BLaER1 (cell line): ENCODE data around the gene SMYD3.

Experiments
- H3K27ac ChIP-seq: shearing (Covaris generic); formaldehyde crosslinking; 2 replicates; pipeline ENCODE4 v1.8.1; 2022
- H3K27me3 ChIP-seq: shearing (Covaris generic); formaldehyde crosslinking; 2 replicates; pipeline ENCODE4 v1.8.1; 2022
- H3K36me3 ChIP-seq: shearing (Covaris generic); formaldehyde crosslinking; 2 replicates; pipeline ENCODE4 v1.8.1; 2022
- H3K4me1 ChIP-seq: shearing (Covaris generic); formaldehyde crosslinking; 2 replicates; pipeline ENCODE4 v1.8.1; 2022
- H3K4me2 ChIP-seq: shearing (Covaris generic); formaldehyde crosslinking; 2 replicates; pipeline ENCODE4 v1.8.1; 2022
- H3K4me3 ChIP-seq: shearing (Covaris generic); formaldehyde crosslinking; 2 replicates; pipeline ENCODE4 v1.8.1; 2022
- H3K9ac ChIP-seq: shearing (Covaris generic); formaldehyde crosslinking; 2 replicates; pipeline ENCODE4 v1.8.1; 2022
- H3K9me3 ChIP-seq: shearing (Covaris generic); formaldehyde crosslinking; 2 replicates; pipeline ENCODE4 v1.8.1; 2022
- H4K20me1 ChIP-seq: shearing (Covaris generic); formaldehyde crosslinking; 2 replicates; pipeline ENCODE4 v1.8.1; 2022
- Cebpa-rat ChIP-seq: shearing (Covaris generic); IDR thresholded peaks from 2 replicates; pipeline ENCODE4 v1.8.1; 2022

The SMYD3 gene

GRCh38 chr1:245931450-245931849, 575.6 kb downstream of the SMYD3 start:
- no peaks in the 10 kb centered on the region for H4K20me1 ChIP-seq
- H3K4me1 ChIP-seq, result no peaks in the 10 kb centered on the region
- H3K9ac ChIP-seq, result no peak overlapping the region

GRCh38 chr1:245929224-245929623, 577.9 kb downstream of the SMYD3 start:
- H3K36me3 ChIP-seq, result peaks cover 9% of the 10 kb centered on the region; the same call in 1 of the 2 replicates
- no peak overlapping the region for H3K27ac ChIP-seq
- H3K9me3 ChIP-seq, result no peaks in the 10 kb centered on the region
- no peaks in the 10 kb centered on the region for H4K20me1 ChIP-seq
- no peaks in the 10 kb centered on the region for H3K27me3 ChIP-seq
- no peak for TF ChIP-seq Cebpa-rat
- H3K4me3 ChIP-seq, result no peak overlapping the region
- no peak overlapping the region for H3K4me2 ChIP-seq
- H3K9ac ChIP-seq, result no peak overlapping the region
- no peaks in the 10 kb centered on the region for H3K4me1 ChIP-seq

More at GRCh38 chr1:245931450-245931849, 575.6 kb downstream of the SMYD3 start:
- Histone ChIP-seq H3K27me3 (no peaks in the 10 kb centered on the region), H3K27ac (no peak overlapping the region), H3K4me3 (no peak overlapping the region), H3K4me2 (no peak overlapping the region), H3K36me3 (peaks cover 9% of the 10 kb centered on the region; the same call in 1 of the 2 replicates), H3K9me3 (no peaks in the 10 kb centered on the region)
- TF ChIP-seq Cebpa-rat, result no peak

GRCh38 chr1:245926888-245927287, 580.2 kb downstream of the SMYD3 start:
- no peak overlapping the region for H3K4me2 ChIP-seq
- no peak for TF ChIP-seq Cebpa-rat
- H3K9ac ChIP-seq, result no peak overlapping the region
- H4K20me1 ChIP-seq, result no peaks in the 10 kb centered on the region
- H3K4me1 ChIP-seq, result no peaks in the 10 kb centered on the region
- peaks cover 9% of the 10 kb centered on the region; the same call in 1 of the 2 replicates for H3K36me3 ChIP-seq
- no peaks in the 10 kb centered on the region for H3K27me3 ChIP-seq
- H3K27ac ChIP-seq, result no peak overlapping the region
- H3K9me3 ChIP-seq, result no peaks in the 10 kb centered on the region
- H3K4me3 ChIP-seq, result no peak overlapping the region

- no peaks in the 10 kb centered on the region for H3K27me3 ChIP-seq
- no peaks in the 10 kb centered on the region for H3K4me1 ChIP-seq
- no peak for TF ChIP-seq Cebpa-rat
Measured at GRCh38 chr1:245923215-245923614, 583.9 kb downstream of the SMYD3 start.

GRCh38 chr1:245921417-245921816, 585.7 kb downstream of the SMYD3 start:
- no peaks in the 10 kb centered on the region for H3K27me3 ChIP-seq
- no peaks in the 10 kb centered on the region for H3K4me1 ChIP-seq
- peaks cover 15% of the 10 kb centered on the region for H3K9me3 ChIP-seq
- no peak overlapping the region for H3K9ac ChIP-seq
- no peak overlapping the region for H3K4me2 ChIP-seq
- H4K20me1 ChIP-seq, result no peaks in the 10 kb centered on the region
- H3K4me3 ChIP-seq, result no peak overlapping the region
- TF ChIP-seq Cebpa-rat, result no peak
- no peak overlapping the region for H3K27ac ChIP-seq
- H3K36me3 ChIP-seq, result no peaks in the 10 kb centered on the region

More at GRCh38 chr1:245923215-245923614, 583.9 kb downstream of the SMYD3 start:
- no peaks in the 10 kb centered on the region for H4K20me1 ChIP-seq
- peaks cover 15% of the 10 kb centered on the region for H3K9me3 ChIP-seq
- no peak overlapping the region for H3K27ac ChIP-seq
- no peak overlapping the region for H3K9ac ChIP-seq
- H3K4me3 ChIP-seq, result no peak overlapping the region
- no peak overlapping the region for H3K4me2 ChIP-seq
- H3K36me3 ChIP-seq, result peaks cover 9% of the 10 kb centered on the region; the same call in 1 of the 2 replicates

- Histone ChIP-seq H3K9ac (no peak overlapping the region), H3K27ac (no peak overlapping the region), H4K20me1 (no peaks in the 10 kb centered on the region), H3K4me2 (no peak overlapping the region), H3K27me3 (no peaks in the 10 kb centered on the region), H3K4me3 (no peak overlapping the region), H3K36me3 (peaks cover 13% of the 10 kb centered on the region), H3K4me1 (no peaks in the 10 kb centered on the region), H3K9me3 (peaks cover 23% of the 10 kb centered on the region)
- no peak for TF ChIP-seq Cebpa-rat
Measured at GRCh38 chr1:245917403-245917802, 589.7 kb downstream of the SMYD3 start.

GRCh38 chr1:245915841-245916240, 591.2 kb downstream of the SMYD3 start:
- Histone ChIP-seq H3K27ac (no peak overlapping the region), H3K9me3 (peaks cover 14% of the 10 kb centered on the region), H3K9ac (no peak overlapping the region), H3K27me3 (no peaks in the 10 kb centered on the region), H3K36me3 (peaks cover 13% of the 10 kb centered on the region), H4K20me1 (no peaks in the 10 kb centered on the region), H3K4me1 (no peaks in the 10 kb centered on the region), H3K4me2 (no peak overlapping the region), H3K4me3 (no peak overlapping the region)
- TF ChIP-seq Cebpa-rat, result no peak

GRCh38 chr1:245915406-245915805, 591.7 kb downstream of the SMYD3 start:
- H4K20me1 ChIP-seq, result no peaks in the 10 kb centered on the region
- TF ChIP-seq Cebpa-rat, result no peak
- H3K9ac ChIP-seq, result no peak overlapping the region
- H3K4me3 ChIP-seq, result no peak overlapping the region
- H3K27me3 ChIP-seq, result no peaks in the 10 kb centered on the region
- no peaks in the 10 kb centered on the region for H3K4me1 ChIP-seq
- no peak overlapping the region for H3K4me2 ChIP-seq
- no peak overlapping the region for H3K27ac ChIP-seq
- H3K36me3 ChIP-seq, result peaks cover 13% of the 10 kb centered on the region
- peaks cover 10% of the 10 kb centered on the region for H3K9me3 ChIP-seq

GRCh38 chr1:245908543-245908942, 598.5 kb downstream of the SMYD3 start:
- no peak overlapping the region for H3K9ac ChIP-seq
- no peak for TF ChIP-seq Cebpa-rat
- H3K4me2 ChIP-seq, result no peak overlapping the region
- H3K4me3 ChIP-seq, result no peak overlapping the region
- H3K27ac ChIP-seq, result no peak overlapping the region
- H3K27me3 ChIP-seq, result no peaks in the 10 kb centered on the region
- H3K36me3 ChIP-seq, result peaks cover 23% of the 10 kb centered on the region
- H3K4me1 ChIP-seq, result no peaks in the 10 kb centered on the region
- no peaks in the 10 kb centered on the region for H4K20me1 ChIP-seq
- H3K9me3 ChIP-seq, result peaks cover 6% of the 10 kb centered on the region

- no peak overlapping the region for H3K4me3 ChIP-seq
- no peaks in the 10 kb centered on the region for H3K27me3 ChIP-seq
- H3K4me2 ChIP-seq, result no peak overlapping the region
- peaks cover 9% of the 10 kb centered on the region for H3K9me3 ChIP-seq
- no peak overlapping the region for H3K27ac ChIP-seq
- TF ChIP-seq Cebpa-rat, result no peak
- H3K4me1 ChIP-seq, result peaks cover 10% of the 10 kb centered on the region
- H3K9ac ChIP-seq, result no peak overlapping the region
- H4K20me1 ChIP-seq, result no peaks in the 10 kb centered on the region
- H3K36me3 ChIP-seq, result peaks cover 26% of the 10 kb centered on the region
Measured at GRCh38 chr1:245906207-245906606, 600.9 kb downstream of the SMYD3 start.

GRCh38 chr1:245903851-245904250, 603.2 kb downstream of the SMYD3 start:
- Histone ChIP-seq H3K27ac (no peak overlapping the region), H3K4me2 (no peak overlapping the region), H3K9me3 (peaks cover 9% of the 10 kb centered on the region), H3K4me1 (peaks cover 22% of the 10 kb centered on the region), H4K20me1 (no peaks in the 10 kb centered on the region), H3K4me3 (no peak overlapping the region), H3K36me3 (peaks cover 26% of the 10 kb centered on the region), H3K9ac (no peak overlapping the region), H3K27me3 (no peaks in the 10 kb centered on the region)
- no peak for TF ChIP-seq Cebpa-rat
